Right lung (tissue), 5 donors: Measurements from ENCODE around the gene DPP10. TPM values are rescaled to one million over a fixed set of nuclear protein-coding genes. Genes with fewer than 3 reads are reported as not detected.
A peak's percentile ranks its signal among the peaks of the same experiment; 100 is the strongest.

ENCODE experiments used
- DNase-seq, 2 donors: peaks; one replicate each; pipeline ENCODE4 v3.0.0-alpha.2; 2013
- polyA plus RNA-seq, 5 donors: library from polyadenylated mRNA; unstranded; fragments of 120-200 nt; gene quantifications; one replicate each; pipeline versions ENCODE4 v1.2.1 to v1.2.3, GENCODE V29; 2013; ENCODE audit warnings: inconsistent platforms in 1 of 5, low replicate concordance in 1 of 5; ENCODE audit not compliant: insufficient read length in 5 of 5, insufficient read depth in 1 of 5

Gene DPP10
- polyA plus RNA-seq, 5 donors, result 3.5 to 9.8 (median 5.0) TPM

DNA sequence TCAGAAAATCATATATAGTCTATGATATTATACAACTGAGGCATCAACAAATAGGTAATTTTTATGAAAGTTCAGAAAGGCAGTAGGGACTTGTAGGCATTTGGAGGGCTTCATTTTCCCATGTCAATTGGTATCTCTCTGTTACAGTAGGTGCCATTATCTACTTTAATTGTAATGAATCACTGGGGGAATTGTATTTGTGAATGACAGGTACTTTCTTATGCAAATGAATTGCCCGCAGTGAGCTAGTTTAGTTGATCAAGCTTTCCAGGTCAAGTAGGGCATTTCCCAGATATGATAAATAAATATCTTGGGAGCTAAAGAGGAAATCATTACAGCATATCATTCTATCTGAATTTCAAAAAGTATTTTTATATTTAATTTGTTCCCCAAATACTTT lies 1116.3 kb downstream of the DPP10 start:
- DNase-seq, result no peak

DNA sequence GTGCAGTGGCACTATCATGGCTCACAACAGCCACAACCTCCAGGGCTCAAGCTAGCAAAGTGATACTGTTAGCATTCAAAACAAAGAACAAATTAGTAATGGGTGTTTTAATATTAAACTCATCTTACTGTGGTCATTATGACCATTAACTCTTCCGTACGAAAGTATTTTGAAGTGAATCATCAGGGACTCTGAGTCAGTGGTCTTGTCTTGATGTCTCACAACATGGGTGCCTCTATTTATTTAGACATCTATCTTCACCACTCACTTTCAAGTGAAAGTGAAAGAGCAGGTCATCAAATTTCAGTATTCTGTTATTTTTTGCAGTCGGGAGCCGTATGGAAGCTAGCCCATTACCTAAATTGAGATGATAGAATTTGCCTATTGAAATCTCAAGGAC lies 1118.2 kb downstream of the DPP10 start:
- no peak for DNase-seq

DNA sequence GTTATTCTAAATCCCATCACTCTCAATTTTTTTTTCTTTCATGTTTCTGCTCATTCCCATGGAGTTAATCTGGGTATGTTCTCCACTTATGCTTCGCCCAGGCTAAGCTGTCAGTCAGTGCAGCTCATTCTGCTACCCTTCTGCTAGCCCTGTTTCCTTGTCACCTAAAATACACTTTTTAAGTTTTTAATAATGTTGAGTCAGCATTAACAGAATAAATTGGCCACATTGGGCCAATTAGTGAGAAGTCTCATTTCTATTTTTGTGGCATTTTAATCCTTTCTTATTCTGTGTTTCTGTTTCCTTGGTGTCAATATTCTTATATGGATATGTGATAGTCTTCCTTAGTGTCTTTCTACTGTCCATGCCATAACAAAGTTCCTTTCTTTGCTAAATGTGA lies 1126.2 kb downstream of the DPP10 start:
- no peak for DNase-seq

DNA sequence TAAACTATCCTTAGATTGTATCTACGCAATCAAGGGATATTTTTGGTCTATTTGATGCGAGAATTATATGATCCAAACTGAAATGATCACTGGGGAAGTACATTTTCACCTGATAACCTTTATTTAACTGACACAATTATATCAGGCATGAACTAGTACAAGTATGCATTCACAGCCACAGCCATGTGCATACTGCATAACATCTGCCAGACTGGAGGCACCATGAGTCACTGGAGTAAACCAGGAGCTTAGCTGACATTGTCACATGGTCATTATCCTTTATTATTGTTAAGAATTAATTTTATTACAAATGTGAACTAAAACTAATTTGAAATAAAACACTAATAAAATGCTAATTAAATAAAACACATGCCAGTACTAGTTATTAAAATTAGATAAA lies 1127.1 kb downstream of the DPP10 start:
- DNase-seq, result no peak

DNA sequence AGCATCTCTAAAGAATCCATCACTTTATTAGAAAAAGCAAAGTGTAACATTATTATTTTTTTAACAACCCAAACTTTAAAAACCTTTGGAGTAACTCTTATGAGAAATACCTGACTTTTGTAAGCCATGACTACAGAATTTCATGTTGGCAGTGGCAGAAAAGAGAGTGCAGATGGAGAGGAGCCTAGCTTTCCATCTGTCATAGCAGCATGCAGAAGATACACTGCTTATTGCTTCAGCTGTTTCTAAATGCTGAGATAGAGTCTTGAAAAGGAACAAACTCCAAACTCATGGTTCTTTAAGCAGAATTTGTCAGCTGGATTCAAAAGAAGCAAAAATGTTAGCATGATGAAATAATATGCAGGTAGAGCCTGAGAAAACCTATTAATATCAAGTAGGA lies 1130.3 kb downstream of the DPP10 start:
- no peak for DNase-seq

DNA sequence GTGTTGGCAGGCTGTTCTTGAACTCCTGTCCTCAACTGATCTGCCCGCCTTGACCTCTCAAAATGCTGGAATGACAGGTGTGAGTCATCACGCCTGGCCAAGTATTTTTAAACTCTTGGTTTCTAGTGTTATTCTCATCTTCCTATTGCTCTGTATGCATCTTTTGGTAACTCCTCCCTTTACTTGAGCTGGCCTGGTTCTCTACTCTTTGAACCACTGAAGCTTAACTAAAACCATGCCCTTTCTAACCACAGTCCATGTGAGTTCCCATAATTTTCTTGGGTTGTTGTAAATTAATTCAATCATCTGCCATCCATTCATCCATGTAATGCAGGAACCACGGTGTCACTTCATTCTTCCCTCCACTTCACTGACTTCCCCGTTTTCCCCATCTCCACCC lies 1131.3 kb downstream of the DPP10 start:
- no peak for DNase-seq

DNA sequence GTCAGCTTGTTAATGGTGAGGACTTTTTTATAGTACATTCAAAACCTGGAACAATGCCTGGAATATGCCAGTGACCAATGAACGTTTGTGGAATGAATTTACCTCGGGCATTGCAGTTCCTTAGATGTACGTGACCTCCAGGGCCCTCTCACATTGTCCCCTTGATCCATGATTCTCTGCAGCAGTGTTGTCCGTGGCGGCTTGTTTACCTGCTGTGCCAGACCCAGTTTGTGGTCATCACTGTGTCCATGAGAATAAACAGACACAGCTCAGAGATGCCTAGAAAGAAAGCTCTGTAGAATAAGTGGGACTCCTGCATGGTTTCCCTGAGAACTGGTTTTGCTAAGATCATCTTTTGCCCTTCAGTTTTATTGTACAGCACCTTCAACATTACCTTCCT lies 1132.2 kb downstream of the DPP10 start:
- DNase-seq, result no peak

DNA sequence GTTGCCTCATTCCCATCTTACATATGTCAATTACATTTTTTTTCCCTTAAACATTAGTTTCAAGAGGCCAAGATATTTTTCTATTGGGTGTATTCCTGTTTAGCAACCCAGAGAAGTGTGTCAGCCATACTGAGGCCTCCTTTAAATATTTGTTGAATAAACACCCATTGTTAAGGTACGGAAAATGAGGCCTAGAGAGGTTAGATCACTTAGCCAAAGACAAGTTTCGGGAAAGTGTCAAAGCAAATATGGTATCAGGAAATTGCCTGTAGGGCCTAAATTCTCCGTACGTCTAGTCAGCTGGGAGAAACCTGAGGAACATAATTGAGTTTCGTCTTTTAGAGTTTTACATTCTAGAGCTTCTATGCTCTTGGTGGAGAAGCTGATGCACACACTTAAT lies 1138.3 kb downstream of the DPP10 start:
- DNase-seq, result no peak

DNA sequence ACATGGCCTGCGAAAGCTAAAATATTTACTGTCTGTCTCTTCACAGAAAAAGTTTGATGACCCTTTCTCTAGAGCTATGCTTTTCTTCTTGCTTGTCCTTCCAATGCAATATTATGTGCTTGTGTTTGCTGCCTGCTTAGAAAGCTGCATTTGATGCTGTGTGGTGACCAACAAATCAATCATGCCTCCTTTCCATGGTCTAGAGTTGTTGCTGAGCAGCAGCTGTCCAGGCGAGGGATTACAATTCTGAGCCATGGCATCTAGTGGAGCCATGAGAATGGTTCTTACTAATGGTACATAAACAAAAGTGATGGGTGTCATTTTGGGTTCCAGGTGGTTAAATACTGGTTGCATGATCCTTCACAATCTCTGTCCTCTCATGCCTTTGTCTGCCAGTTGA lies 1142.1 kb downstream of the DPP10 start:
- DNase-seq, result no peak

DNA sequence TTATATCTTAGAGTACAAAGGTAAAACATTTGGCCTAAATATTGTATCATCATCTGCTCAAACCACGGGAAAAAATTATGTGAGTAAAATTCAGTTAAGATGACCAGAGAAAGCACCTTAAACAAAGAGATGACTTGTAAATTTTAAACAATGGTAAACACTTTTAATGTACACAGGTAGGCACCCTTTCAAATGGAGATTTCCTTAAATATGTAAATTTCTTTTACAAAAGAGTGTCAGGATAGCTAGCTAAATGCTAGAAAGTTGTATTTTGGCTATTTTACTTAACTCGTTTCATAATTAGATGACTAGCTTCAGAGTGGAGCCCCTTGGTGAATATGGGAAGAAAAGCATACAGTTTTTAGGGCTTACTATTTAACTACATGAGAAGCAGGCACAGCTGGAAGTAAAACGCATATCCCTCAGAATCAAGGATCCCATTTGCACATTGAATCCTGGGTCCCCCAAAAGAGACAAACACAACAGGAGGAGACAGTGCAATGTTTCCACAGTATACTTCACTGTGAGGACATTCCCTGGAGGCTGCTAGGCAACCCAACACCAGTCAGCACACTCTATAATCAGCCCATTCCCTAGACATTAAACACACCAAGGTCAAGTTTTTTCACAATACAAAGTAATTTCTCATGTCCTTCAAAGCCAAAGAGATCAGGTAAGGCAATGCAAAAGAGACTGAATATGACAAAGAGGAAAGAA lies 1154.4 kb downstream of the DPP10 start:
- DNase-seq, result no peak

DNA sequence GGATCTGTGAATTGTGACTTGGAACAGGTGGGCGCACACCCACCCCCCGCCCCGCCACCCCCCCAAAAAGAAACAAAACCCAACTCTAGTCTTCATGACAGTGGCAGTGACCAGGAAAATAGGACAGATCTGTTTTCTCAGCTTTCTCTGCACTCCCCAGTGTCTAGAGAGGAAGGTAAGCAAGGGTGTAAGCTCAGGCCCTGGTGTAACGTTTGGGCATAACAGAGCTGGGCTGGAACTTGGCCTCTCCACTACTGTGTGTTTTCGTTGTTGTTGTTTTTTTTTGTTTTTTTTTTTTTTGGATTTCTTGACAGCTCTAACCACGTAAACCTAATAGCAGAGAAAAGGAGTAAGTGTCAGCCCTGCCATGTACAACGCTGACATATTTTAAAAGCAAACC lies 1160.8 kb downstream of the DPP10 start:
- DNase-seq, result no peak

DNA sequence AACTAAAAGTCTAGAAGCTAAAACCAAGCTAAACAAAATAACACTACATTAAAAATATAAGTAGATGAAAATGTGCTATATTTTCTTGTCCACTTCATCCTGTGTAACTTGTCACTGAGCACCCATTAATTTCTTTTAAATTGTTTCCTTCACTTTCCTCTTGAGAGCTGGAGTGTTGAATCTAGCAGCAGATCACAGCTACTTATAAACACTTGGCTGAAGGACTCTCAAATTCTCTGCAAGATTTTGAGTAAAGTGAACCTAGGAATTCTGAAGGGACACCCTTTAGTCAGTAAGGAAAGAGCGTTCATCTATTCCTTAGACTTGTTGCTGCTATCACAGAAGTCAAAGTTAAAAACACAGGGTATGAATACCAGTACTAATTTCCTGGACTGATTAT lies 1163.9 kb downstream of the DPP10 start:
- DNase-seq, result no peak

DNA sequence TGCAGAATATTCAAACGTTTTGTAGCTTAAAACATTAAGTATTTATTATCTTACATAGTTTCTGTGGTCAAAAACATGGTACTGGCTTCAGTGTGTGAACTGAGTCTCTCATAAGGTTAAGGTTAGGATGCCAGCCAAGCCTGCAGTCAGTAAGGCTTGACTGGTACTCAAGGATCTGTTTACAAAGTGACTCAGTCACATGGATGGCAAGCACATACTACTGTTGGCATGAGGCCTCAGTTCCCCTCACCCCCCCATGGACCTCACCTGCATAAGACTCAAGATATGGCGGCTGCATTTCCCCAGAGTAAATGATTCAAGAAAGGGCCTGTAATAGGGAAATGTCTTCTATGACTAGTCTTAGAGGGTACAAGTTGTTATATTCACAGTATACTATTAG lies 1167.5 kb downstream of the DPP10 start:
- DNase-seq, result no peak

DNA sequence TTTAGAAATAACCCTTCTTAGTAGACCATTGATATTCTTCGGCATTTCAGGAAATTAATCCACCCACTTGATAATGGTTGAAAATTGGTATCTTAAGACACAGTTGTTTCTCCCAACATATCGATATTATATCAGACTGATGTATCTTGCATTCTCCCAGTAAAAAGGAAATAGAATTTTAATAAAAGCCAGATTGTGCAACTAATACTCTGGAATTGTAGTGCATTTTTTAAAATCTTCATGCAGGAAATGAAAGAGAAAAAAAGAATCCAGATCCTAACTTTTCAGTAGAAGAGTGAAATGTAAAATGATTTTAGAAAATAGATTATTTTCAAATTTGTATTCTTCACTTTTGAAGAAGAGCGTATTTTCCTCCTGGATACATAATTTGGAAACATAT lies 1168.4 kb downstream of the DPP10 start:
- DNase-seq, result no peak

DNA sequence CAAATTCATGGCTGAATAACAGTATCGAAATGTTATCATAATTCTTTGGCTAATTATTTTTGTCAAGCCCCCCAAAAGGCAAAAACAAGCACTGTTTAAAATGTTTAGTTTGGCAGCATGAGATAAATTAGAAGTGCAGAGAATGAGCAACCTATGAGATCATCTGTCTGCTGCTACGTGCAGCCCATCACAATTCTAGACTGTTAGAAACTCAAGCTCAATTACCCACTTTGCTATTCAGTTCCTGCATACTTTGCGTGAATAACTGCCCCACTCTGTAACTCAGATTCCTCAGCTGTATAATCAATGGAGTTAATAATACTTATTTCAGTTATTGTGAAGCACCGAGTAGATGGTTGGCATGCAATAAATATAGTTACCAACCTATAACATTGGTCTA lies 1181.9 kb downstream of the DPP10 start:
- no peak for DNase-seq

DNA sequence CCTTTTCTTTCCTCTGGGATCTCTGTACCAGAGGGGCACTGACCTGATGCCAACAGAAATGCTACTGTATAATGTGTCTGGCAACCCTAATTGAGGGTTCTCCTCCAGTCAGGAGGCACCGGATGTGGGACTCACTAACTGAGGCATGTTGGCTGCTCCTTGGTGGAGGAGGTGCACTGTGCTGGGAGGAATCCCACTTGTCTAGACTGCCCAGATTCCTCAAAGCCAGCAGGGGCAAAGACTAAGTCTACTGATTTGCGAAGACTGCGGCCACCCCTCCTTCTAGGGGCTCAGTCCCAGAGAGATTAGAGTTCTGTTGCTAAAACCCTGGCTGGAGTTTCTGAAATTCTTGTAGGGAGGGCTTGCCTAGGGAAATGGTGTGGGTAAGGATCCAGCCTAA lies 1192.1 kb downstream of the DPP10 start:
- DNase-seq, result no peak

DNA sequence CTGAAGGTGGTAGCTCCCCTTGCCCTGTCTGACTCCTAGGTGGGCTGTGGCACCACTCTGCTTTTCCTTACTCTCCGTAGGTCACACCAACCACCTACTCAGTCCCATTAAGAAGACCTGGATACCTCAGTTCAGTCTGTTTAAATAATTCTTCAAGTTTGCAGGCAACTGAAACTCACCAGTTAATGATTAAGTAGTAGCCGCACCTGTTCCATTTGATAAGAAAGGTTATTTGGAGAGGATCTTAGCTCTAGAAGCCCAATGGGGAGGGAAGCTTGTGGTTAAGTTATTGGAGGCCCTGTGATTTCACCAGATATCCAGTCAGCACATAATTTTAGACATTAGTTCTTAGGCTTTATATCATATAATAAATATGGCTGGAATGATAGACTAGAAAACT lies 1193.0 kb downstream of the DPP10 start:
- no peak for DNase-seq

DNA sequence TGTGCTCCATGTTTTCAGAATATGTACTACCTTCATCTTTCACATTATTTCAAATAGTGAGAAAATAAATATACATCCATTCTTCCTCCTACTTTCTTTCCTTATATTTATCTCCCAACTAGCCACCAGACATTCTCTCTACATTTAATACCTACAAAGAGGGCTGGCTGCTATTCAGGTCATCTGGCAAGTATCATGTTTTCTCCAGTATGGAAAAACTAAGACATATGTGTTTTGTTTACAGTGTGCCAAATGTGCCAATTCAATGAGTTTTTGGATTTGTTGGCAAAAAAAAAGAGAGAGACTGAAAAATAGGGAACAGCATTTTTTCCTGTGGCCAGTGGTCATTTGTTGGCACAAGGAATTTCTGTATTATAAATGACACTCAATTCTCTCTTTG lies 1207.3 kb downstream of the DPP10 start:
- DNase-seq, result no peak

DNA sequence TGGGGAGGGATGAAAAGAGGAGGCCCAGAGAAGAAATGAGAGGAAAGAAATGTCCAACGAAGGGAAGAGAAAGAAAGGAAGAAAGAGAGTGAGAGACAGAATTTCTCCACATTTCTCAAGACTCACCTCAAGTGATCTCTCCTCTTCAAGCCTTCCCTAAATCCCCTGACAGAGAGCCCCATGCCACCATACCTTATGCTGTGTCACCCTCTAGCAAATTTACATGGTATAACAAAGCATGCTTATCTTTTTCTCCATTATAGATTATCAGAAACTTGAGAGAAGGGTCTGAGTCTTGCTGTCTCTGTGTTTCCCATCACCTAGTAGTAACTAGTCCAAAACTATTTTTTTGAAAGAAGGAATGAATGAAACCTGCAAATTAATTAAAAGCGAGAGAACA lies 1208.4 kb downstream of the DPP10 start:
- peak in 1 of 2 donors; percentile 2 for DNase-seq

DNA sequence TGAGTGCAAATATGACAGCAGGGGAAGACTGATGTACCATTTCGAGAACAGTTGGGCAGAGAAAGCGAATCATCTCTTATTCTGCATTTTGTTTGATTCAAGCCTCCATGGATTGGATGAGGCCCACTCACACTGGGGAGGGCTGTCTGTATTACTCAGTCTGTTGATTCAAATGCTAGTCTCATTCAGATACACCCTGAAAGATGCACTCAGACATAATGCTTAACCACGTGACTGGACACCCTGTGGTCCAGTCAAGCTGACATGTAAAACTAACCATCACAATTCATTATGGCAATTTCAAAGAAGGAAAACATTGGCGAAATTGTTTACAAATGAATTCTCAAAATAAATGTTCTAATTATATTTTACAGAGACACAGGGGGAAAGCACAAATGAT lies 1210.2 kb downstream of the DPP10 start:
- no peak for DNase-seq

DNA sequence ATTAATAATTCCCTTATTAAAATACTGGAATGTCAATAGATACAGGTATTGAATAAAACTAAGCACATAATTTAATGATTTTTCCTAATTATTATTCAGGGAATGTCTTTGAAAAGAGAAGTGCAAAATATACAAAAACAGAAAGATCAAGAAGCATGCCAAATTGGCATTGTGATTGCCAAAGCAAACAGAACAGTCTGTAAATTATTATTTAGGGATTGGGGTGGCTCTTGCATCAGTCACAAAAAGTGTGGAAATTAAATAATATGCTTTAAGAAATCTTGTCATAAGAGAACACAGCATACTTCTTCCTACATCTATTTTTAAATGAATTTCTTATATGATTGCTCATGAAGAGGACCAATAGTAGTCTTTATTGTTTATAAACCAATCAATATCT lies 1211.9 kb downstream of the DPP10 start:
- no peak for DNase-seq

DNA sequence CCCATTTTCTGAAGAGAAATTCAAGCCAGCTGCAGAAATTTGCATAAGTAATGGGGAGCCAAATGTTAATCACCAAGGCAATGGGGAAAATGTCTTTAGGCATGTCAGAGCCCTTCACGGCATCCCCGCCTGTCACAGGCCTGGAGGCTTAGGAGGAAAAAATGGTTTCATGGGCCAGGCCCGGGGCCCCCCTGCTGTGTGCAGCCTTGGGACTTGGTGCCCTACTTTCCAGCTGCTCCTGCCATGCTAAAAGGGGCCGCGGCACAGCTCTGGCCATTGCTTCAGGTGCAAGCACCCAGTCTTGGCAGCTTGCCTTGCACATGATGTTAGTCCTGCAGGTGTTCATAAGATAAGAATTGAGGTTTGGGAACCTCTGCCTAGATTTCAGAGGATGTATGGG lies 1235.7 kb downstream of the DPP10 start:
- no peak for DNase-seq

DNA sequence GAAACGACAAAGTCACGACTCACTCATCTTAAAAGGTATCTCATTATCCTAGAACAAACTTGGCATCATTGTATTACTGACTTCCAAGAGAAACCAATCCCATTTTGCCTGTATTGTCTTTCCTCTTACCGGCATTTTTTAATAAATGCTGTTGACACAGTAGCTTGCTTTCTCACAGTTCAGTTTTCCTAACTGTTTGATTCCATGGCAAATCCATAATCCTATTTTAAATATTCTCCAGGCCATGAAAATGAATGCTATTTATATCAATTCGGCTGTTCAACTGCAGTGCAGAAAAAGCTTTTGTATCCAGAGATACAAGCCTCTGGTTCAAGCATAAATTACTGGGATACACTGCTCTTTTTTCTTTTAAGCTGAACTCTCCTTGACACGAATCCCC lies 1241.9 kb downstream of the DPP10 start:
- no peak for DNase-seq

DNA sequence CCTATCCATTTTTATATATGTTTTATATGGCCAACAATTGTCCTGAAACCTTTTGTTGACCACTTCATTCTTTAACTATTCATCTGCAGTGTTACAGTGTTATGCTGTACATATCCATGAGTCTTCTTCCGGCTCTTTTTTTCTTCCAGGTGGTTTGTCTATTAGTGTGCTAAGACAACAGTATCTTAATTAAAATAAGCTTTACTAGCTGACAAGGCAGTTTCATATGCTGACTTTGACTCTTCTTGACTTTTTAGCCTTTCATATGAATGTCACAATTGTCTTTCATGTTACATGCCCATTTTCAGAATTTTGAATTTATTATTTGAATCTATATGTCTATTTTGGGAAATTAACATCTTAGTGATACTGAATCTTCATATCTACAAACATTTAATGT lies 1249.0 kb downstream of the DPP10 start:
- no peak for DNase-seq

DNA sequence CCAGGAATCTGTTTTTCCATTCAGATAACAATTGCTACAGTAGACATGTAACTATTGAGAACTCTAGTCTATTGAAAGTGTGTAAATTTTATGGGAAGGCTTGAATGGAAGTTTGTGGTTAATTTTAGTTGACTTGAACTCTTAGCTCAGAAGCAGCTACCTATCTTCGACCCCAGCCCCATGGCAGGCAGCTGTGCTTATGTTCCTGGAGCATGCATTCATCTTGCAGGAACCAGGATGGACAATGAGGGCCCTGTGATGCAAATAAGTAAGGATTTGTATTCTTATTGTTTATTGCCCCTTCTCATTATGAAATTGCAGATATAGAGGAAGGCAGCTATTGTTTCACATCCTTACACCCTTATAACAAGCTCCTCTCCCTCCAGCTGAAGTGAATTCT lies 1252.2 kb downstream of the DPP10 start:
- DNase-seq, result no peak
